ENCODE data around the gene ADAMTS7.

DNA sequence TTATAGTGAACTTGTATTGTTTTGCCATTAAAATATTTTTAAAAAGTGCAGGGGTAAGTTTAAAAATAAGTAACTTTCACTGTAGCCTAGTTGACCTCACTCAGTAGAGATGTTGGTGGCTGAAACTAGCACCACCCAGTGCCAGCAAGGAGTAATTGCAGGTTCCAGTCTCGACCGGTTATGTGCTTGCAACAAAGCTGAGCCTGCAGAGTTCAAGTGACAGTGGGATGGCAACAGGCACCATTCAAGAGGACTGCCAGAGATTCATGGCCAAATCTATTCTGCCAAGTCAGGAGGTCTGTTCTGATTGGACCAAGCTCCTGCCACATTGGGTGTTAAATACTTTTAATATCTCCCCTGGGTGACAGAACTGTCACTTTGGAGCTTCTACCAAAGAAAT is 2.7 kb downstream of the ADAMTS7 start:
- TF ChIP-seq SMC3 (conservative IDR thresholded peaks at IDR 0.05; ENCODE audit: poor library complexity) = no peak
- no peak for TF ChIP-seq RAD21 (conservative IDR thresholded peaks at IDR 0.05)
- TF ChIP-seq, protein P1, sequence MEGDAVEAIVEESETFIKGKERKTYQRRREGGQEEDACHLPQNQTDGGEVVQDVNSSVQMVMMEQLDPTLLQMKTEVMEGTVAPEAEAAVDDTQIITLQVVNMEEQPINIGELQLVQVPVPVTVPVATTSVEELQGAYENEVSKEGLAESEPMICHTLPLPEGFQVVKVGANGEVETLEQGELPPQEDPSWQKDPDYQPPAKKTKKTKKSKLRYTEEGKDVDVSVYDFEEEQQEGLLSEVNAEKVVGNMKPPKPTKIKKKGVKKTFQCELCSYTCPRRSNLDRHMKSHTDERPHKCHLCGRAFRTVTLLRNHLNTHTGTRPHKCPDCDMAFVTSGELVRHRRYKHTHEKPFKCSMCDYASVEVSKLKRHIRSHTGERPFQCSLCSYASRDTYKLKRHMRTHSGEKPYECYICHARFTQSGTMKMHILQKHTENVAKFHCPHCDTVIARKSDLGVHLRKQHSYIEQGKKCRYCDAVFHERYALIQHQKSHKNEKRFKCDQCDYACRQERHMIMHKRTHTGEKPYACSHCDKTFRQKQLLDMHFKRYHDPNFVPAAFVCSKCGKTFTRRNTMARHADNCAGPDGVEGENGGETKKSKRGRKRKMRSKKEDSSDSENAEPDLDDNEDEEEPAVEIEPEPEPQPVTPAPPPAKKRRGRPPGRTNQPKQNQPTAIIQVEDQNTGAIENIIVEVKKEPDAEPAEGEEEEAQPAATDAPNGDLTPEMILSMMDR (IDR thresholded peaks at IDR 0.05; ENCODE audit: poor library complexity, severe bottlenecking) = peak; percentile 51
- TF ChIP-seq EZH2 (IDR thresholded peaks at IDR 0.05; ENCODE audit: borderline replicate concordance, insufficient read depth, low read length, poor library complexity, severe bottlenecking) = no peak
- no peak for TF ChIP-seq POLR2AphosphoS5 (IDR thresholded peaks at IDR 0.05)
- TF ChIP-seq, protein P2, sequence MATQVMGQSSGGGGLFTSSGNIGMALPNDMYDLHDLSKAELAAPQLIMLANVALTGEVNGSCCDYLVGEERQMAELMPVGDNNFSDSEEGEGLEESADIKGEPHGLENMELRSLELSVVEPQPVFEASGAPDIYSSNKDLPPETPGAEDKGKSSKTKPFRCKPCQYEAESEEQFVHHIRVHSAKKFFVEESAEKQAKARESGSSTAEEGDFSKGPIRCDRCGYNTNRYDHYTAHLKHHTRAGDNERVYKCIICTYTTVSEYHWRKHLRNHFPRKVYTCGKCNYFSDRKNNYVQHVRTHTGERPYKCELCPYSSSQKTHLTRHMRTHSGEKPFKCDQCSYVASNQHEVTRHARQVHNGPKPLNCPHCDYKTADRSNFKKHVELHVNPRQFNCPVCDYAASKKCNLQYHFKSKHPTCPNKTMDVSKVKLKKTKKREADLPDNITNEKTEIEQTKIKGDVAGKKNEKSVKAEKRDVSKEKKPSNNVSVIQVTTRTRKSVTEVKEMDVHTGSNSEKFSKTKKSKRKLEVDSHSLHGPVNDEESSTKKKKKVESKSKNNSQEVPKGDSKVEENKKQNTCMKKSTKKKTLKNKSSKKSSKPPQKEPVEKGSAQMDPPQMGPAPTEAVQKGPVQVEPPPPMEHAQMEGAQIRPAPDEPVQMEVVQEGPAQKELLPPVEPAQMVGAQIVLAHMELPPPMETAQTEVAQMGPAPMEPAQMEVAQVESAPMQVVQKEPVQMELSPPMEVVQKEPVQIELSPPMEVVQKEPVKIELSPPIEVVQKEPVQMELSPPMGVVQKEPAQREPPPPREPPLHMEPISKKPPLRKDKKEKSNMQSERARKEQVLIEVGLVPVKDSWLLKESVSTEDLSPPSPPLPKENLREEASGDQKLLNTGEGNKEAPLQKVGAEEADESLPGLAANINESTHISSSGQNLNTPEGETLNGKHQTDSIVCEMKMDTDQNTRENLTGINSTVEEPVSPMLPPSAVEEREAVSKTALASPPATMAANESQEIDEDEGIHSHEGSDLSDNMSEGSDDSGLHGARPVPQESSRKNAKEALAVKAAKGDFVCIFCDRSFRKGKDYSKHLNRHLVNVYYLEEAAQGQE (IDR thresholded peaks at IDR 0.05; ENCODE audit: borderline replicate concordance) = no peak
- no peak for TF ChIP-seq TAF1 (IDR thresholded peaks at IDR 0.05; ENCODE audit: low read depth)
- no peak for TF ChIP-seq MXI1 (conservative IDR thresholded peaks at IDR 0.05; ENCODE audit: poor library complexity, severe bottlenecking)
- TF ChIP-seq EP300 (conservative IDR thresholded peaks at IDR 0.05; ENCODE audit: poor library complexity, severe bottlenecking) = no peak

All from neural cell (in vitro differentiated cells).